Right lobe of liver (tissue), 6 donors: ENCODE data around the gene PDE6B. TPM values are rescaled to one million over a fixed set of nuclear protein-coding genes. Genes with fewer than 3 reads are reported as not detected.

ENCODE experiments used
- ATAC-seq, 4 donors: fragments of 200-7000 bp; cut with Tn5 transposase; one replicate each; pipeline ENCODE4 v1.9.1; 2020; ENCODE audit warnings: mild to moderate bottlenecking in 4 of 4, moderate library complexity in 4 of 4
- DNase-seq, 3 donors: peaks; one replicate each; pipeline ENCODE4 v3.0.0-alpha.2; 2020
- H3K27ac ChIP-seq, 3 donors: fragments of 200-600 bp; one replicate each; pipeline ENCODE4 v1.8.0; 2022
- H3K27me3 ChIP-seq, 2 donors: fragments of 200-600 bp; one replicate each; pipeline ENCODE4 v1.8.0; 2022
- H3K36me3 ChIP-seq, 4 donors: fragments of 200-600 bp; sonication (generic) in 1 of 4; one replicate each; pipeline versions ENCODE4 v1.5.1 to v1.8.0; 2017 to 2022; ENCODE audit warnings: control low read depth in 1 of 4
- H3K4me1 ChIP-seq, 4 donors: fragments of 200-600 bp; sonication (generic) in 1 of 4; one replicate each; pipeline versions ENCODE4 v1.5.1 to v1.8.0; 2017 to 2022; ENCODE audit warnings: control low read depth in 1 of 4
- H3K4me3 ChIP-seq, 3 donors: fragments of 200-600 bp; one replicate each; pipeline ENCODE4 v1.8.0; 2022
- H3K9me3 ChIP-seq, 4 donors: fragments of 200-600 bp; sonication (generic) in 1 of 4; one replicate each; pipeline versions ENCODE4 v1.5.1 to v1.8.0; 2017 to 2022; ENCODE audit warnings: control low read depth in 1 of 4
- CTCF ChIP-seq, 4 donors: fragments of 200-600 bp in 3 of 4; fragments of 450-650 bp in 1 of 4; IDR thresholded peaks; one replicate each; pipeline versions ENCODE4 v1.5.1 to v1.8.0; 2016 to 2022; ENCODE audit warnings: antibody characterized with exemption in 4 of 4, mild to moderate bottlenecking in 2 of 4
- POLR2A ChIP-seq: fragments of 450-650 bp; IDR thresholded peaks from one replicate; pipeline ENCODE4 v1.6.1; 2017; ENCODE audit warnings: antibody characterized with exemption, mild to moderate bottlenecking
- WGBS: methylation state at CpG from one replicate; pipeline ENCODE4 v1.1.6; 2018; ENCODE audit warnings: low coverage, low lambda C conversion rate; ENCODE audit not compliant: insufficient coverage; ENCODE audit errors: missing lambda C conversion rate; 5-methylcytosine and 5-hydroxymethylcytosine counted together
- intact Hi-C, 2 donors: fragments of 100-400 bp; cut with DNase I; formaldehyde crosslinking; loops; one replicate each; pipeline versions ENCODE4 v1.11.2 to v1.14.1; 2022
- total RNA-seq, 6 experiments: library from RNA; depleted of rRNA in 2 of 6; stranded (reverse); fragments of >200 nt in 2 of 6; fragmentation: NEBNext Ultra II Directional in 3 of 6; extraction: Animal tissue kit (Norgen Biotek cat#: 25700) in 3 of 6; gene quantifications; one replicate each; pipeline versions ENCODE4 v1.1.0 to v1.2.4, GENCODE V29; 2016 to 2023
- donor health status: DM: no; HTN: yes; CAD: no.
- donor health status: DM: no; HTN: no; CAD: no.
- donor health status: DM: no; HTN: no; CAD: no.
- donor health status: DM: no; HTN: yes; CAD: no.
- donor health status: DM: no; HTN: yes; CAD: no.

Gene PDE6B
- total RNA-seq, 6 experiments from 2014 or later: 0.24 to 1.9 (median 0.76) TPM; not detected in 1

- Histone ChIP-seq H3K27me3 (no peaks in the 10 kb centered on the region), H3K4me1 (no peaks in the 10 kb centered on the region), H3K27ac (no peak overlapping the region), H3K9me3 (no peaks in the 10 kb centered on the region), H3K4me3 (no peak overlapping the region), H3K36me3 (no peaks in the 10 kb centered on the region)
- peak in 1 of 3 donors; percentile 25 for DNase-seq
- ATAC-seq: peak in 1 of 4 donors; percentile 11
- WGBS: 71% methylated on average over 8 of the region's 27 CpGs
- TF ChIP-seq POLR2A (no peak), CTCF (IDR thresholded peaks at IDR 0.05) (no peak)
- intact Hi-C loops: no loop called here
Observed at GRCh38 chr4:616911-617643, 8.3 kb upstream of the PDE6B start.

DNA sequence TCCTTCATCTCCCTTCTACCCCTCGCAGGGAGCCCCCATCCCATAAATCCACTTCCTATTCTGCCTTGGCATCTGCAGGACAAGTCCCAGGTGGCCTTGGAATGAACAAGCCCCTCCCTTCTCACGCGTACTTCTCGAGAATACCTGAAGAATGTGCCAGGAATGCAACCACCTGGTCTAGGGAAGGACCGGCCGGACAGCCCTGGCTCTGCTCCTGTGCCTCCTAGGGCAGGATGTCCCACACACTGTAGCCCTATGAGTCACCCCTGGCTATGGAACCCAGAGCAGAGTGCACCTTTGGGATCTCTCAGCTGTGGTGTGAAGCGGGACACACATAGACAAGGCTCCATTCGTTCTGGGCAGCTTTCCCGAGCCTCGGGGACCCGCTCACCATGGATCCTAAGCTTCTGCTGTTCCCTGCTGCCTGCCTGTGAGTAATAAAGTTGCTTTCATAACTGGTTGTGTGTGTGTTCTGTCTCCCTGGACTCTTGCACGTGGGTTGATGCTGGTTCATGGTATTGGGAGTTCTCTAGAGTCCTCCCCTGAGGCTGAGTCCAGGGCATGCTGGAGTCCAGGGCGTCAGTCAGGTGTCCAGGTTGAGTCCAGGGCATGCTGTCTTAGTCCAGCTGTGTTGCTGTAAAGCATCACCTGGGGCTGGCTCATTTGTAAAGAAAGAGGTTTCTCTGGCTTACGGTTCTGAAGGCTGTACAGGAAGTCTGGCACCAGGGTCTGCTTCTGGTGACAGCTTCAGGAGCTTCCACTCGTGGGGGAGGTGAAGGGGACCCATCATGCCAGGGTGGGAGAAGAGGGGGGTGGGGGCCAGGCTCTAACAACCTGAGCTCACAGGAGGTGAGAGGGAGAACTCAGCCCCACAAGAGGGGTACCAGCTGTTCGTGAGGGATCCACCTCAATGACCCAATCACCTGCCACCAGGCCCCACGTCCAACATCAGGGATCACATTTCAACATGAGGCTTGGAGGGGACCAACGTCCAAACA, 7.4 kb upstream of the PDE6B start:
- Histone ChIP-seq H3K27me3 (no peaks in the 10 kb centered on the region), H3K4me3 (no peak overlapping the region), H3K27ac (no peak overlapping the region), H3K4me1 (no peaks in the 10 kb centered on the region), H3K36me3 (no peaks in the 10 kb centered on the region), H3K9me3 (no peaks in the 10 kb centered on the region)
- DNase-seq: peak in 1 of 3 donors; percentile 37
- intact Hi-C loops: no loop called here
- no peak for TF ChIP-seq POLR2A
- TF ChIP-seq CTCF (IDR thresholded peaks at IDR 0.05): no peak
- WGBS: 36% methylated on average over 6 of the region's 18 CpGs
- ATAC-seq: peak in 1 of 4 donors; percentile 11

GRCh38 chr4:620201-620600, 5.2 kb upstream of the PDE6B start:
- intact Hi-C loops: no loop called here
- Histone ChIP-seq H3K9me3 (no peaks in the 10 kb centered on the region), H3K36me3 (no peaks in the 10 kb centered on the region), H3K4me3 (no peak overlapping the region), H3K4me1 (no peaks in the 10 kb centered on the region), H3K27me3 (no peaks in the 10 kb centered on the region), H3K27ac (no peak overlapping the region)
- TF ChIP-seq POLR2A (no peak), CTCF (IDR thresholded peaks at IDR 0.05) (no peak)
- DNase-seq (peak in 2 of 3 donors; percentile 15 to 35), ATAC-seq (no peak)
- 43% methylated on average over 1 of the region's 11 CpGs for WGBS

GRCh38 chr4:620851-621261, 4.5 kb upstream of the PDE6B start:
- WGBS: no CpG with 5 or more reads among the region's 19 CpGs
- DNase-seq: peak in 1 of 3 donors; percentile 30
- intact Hi-C loops: no loop called here

More at GRCh38 chr4:620851-621261, 4.5 kb upstream of the PDE6B start:
- Histone ChIP-seq H3K27me3 (no peaks in the 10 kb centered on the region), H3K27ac (no peak overlapping the region), H3K4me3 (no peak overlapping the region), H3K4me1 (no peaks in the 10 kb centered on the region), H3K36me3 (no peaks in the 10 kb centered on the region), H3K9me3 (no peaks in the 10 kb centered on the region)
- TF ChIP-seq POLR2A: no peak
- TF ChIP-seq CTCF (IDR thresholded peaks at IDR 0.05): no peak
- no peak for ATAC-seq
